Psoas muscle (tissue), 8 donors: Measurements from ENCODE around the gene TAX1BP1. TPM values are rescaled to one million over a fixed set of nuclear protein-coding genes. Genes with fewer than 3 reads are reported as not detected.
A peak's percentile ranks its signal among the peaks of the same experiment; 100 is the strongest.

Experiments
- ATAC-seq, 4 donors: fragments of 200-7000 bp; cut with Tn5 transposase; one replicate each; pipeline ENCODE4 v1.9.1; 2020; ENCODE audit warnings: moderate library complexity in 3 of 4, mild to moderate bottlenecking in 2 of 4
- DNase-seq, 2 donors: peaks; one replicate each; pipeline ENCODE4 v3.0.0-alpha.2; 2020
- H3K27ac ChIP-seq: fragments of 200-600 bp; one replicate; pipeline ENCODE4 v1.8.0; 2022
- H3K27me3 ChIP-seq, 3 donors: fragments of 200-600 bp in 1 of 3; one replicate each; pipeline versions ENCODE4 v1.6.1 to v1.8.0; 2013 to 2022; ENCODE audit warnings: low read length in 2 of 3, mild to moderate bottlenecking in 2 of 3, moderate library complexity in 1 of 3; ENCODE audit not compliant: insufficient read depth in 3 of 3
- H3K36me3 ChIP-seq, 2 donors: fragments of 200-600 bp in 1 of 2; one replicate each; pipeline versions ENCODE4 v1.6.1 to v1.8.0; 2013 to 2022; ENCODE audit warnings: low read depth in 1 of 2, mild to moderate bottlenecking in 1 of 2, moderate library complexity in 1 of 2; ENCODE audit not compliant: insufficient read depth in 1 of 2
- H3K4me1 ChIP-seq: fragments of 200-600 bp; one replicate; pipeline ENCODE4 v1.8.0; 2022
- H3K4me3 ChIP-seq: fragments of 200-600 bp; one replicate; pipeline ENCODE4 v1.8.0; 2022; ENCODE audit warnings: mild to moderate bottlenecking
- H3K9me3 ChIP-seq: fragments of 200-600 bp; one replicate; pipeline ENCODE4 v1.8.0; 2022
- WGBS, 3 donors: extraction: QIAGEN DNeasy Blood & Tissue Kit; methylation state at CpG; one replicate each; pipeline versions ENCODE4 v1.1.6 to v1.1.7; 2013; 5-methylcytosine and 5-hydroxymethylcytosine counted together
- intact Hi-C, 2 donors: fragments of 100-400 bp; cut with DNase I; formaldehyde crosslinking; loops; one replicate each; pipeline versions ENCODE4 v1.11.0 to v1.14.2; 2022
- polyA plus RNA-seq, 3 donors: library from polyadenylated mRNA; stranded (reverse); fragments of 200-250 nt; gene quantifications; one replicate each; pipeline ENCODE4 v1.2.3, GENCODE V29; 2013
- total RNA-seq, 4 donors: library from RNA; stranded (reverse); fragmentation: NEBNext Ultra II Directional in 2 of 4; extraction: Animal tissue kit (Norgen Biotek cat#: 25700) in 2 of 4; gene quantifications; one replicate each; pipeline versions ENCODE4 v1.2.1 to v1.2.4, GENCODE V29; 2021 to 2023
- TF ChIP-seq, protein P1 (sequence below): fragments of 200-600 bp; IDR thresholded peaks from one replicate; pipeline ENCODE4 v1.8.0; 2022; ENCODE audit warnings: antibody characterized with exemption
- donor health status: healthy with polysubstance abuse.
- donor health status: DM: no; HTN: no; CAD: no; lungs with moderate emphysema.
- donor health status: Bipolar disorder and iron deficiency.
- donor health status: healthy.
- donor health status: DM: yes; HTN: yes; CAD: no.
- donor health status: DM: no; HTN: no; CAD: no.
- donor health status: DM: no; HTN: no; CAD: no.
- donor health status: DM: yes; HTN: yes; CAD: no.

Gene TAX1BP1
- total and polyA plus RNA-seq, 7 donors, result 65.9 to 171 (median 123) TPM

- no peaks in the 10 kb centered on the region for H3K36me3 ChIP-seq
- 59 to 69% (median 61%) methylated on average over 13 of the region's 13 CpGs for WGBS, 3 donors
- ATAC-seq, result peak; percentile 42 to 84 (median 64)
- H3K4me3 ChIP-seq, result no peak overlapping the region
- TF ChIP-seq, protein P1, sequence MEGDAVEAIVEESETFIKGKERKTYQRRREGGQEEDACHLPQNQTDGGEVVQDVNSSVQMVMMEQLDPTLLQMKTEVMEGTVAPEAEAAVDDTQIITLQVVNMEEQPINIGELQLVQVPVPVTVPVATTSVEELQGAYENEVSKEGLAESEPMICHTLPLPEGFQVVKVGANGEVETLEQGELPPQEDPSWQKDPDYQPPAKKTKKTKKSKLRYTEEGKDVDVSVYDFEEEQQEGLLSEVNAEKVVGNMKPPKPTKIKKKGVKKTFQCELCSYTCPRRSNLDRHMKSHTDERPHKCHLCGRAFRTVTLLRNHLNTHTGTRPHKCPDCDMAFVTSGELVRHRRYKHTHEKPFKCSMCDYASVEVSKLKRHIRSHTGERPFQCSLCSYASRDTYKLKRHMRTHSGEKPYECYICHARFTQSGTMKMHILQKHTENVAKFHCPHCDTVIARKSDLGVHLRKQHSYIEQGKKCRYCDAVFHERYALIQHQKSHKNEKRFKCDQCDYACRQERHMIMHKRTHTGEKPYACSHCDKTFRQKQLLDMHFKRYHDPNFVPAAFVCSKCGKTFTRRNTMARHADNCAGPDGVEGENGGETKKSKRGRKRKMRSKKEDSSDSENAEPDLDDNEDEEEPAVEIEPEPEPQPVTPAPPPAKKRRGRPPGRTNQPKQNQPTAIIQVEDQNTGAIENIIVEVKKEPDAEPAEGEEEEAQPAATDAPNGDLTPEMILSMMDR, result no peak
- no peaks in the 10 kb centered on the region for H3K9me3 ChIP-seq
- intact Hi-C loops, result no loop called here
- no peak overlapping the region for H3K27ac ChIP-seq
- no peaks in the 10 kb centered on the region for H3K27me3 ChIP-seq
- DNase-seq, result peak; percentile 54 to 62
- peaks cover 11% of the 10 kb centered on the region for H3K4me1 ChIP-seq
Observed at GRCh38 chr7:27873981-27874957, 134.3 kb downstream of the TAX1BP1 start.

- no peaks in the 10 kb centered on the region for H3K36me3 ChIP-seq
- ATAC-seq, result no peak
- DNase-seq, result no peak
- intact Hi-C loops, result no loop called here
- H3K4me1 ChIP-seq, result peaks cover 11% of the 10 kb centered on the region
- no peak overlapping the region for H3K4me3 ChIP-seq
- H3K27ac ChIP-seq, result no peak overlapping the region
- 92 to 96% (median 92%) methylated on average over 9 of the region's 9 CpGs for WGBS, 3 donors
- H3K9me3 ChIP-seq, result no peaks in the 10 kb centered on the region
- H3K27me3 ChIP-seq, result no peaks in the 10 kb centered on the region
- TF ChIP-seq, protein P1, result no peak
Observed at GRCh38 chr7:27875061-27875460, 135.1 kb downstream of the TAX1BP1 start.

DNA sequence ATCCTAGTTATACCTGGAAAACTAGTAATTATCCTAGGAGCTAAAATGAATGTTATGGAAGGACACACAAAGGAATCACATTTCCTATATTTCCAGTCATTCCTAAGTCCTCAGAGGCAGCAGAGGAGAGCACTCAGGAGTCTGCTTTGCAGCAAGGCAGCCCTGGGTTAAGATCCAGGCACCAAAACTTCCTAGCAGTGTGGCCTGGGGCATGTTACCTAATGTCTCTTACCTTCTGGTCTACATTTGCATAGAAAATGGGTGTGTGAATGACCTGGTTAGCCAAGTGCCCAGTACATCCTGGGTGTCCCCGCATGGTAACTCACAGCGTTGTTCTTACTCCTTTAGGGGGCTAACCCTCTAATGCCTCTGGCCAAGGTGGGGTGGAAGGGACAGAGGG lies 135.9 kb downstream of the TAX1BP1 start:
- Histone ChIP-seq H3K27me3 (no peaks in the 10 kb centered on the region), H3K27ac (no peak overlapping the region), H3K36me3 (no peaks in the 10 kb centered on the region), H3K4me1 (peaks cover 11% of the 10 kb centered on the region), H3K4me3 (no peak overlapping the region), H3K9me3 (no peaks in the 10 kb centered on the region)
- no peak for DNase-seq
- ATAC-seq, result no peak
- TF ChIP-seq, protein P1, result no peak
- 97% methylated on average over 2 of the region's 2 CpGs for WGBS, 3 donors
- intact Hi-C loops, result no loop called here

GRCh38 chr7:27876756-27877155 lies 136.8 kb downstream of the TAX1BP1 start:
- ATAC-seq (no peak), DNase-seq (no peak)
- peaks cover 11% of the 10 kb centered on the region for H3K4me1 ChIP-seq
- intact Hi-C loops, result no loop called here
- H3K4me3 ChIP-seq, result no peak overlapping the region
- H3K27me3 ChIP-seq, result no peaks in the 10 kb centered on the region
- H3K27ac ChIP-seq, result no peak overlapping the region
- no peaks in the 10 kb centered on the region for H3K36me3 ChIP-seq
- no peaks in the 10 kb centered on the region for H3K9me3 ChIP-seq
- TF ChIP-seq, protein P1, result no peak
- 84 to 93% (median 89%) methylated on average over 8 of the region's 8 CpGs for WGBS, 3 donors

Other genes with a start within 250 kb of the TAX1BP1 start
- 10 to 100 TPM; 43.3 to 67.7 (median 51.9) TPM for gene HIBADH, start 77.3 kb upstream of the TAX1BP1 start, total RNA-seq
- gene HIBADH, start 77.3 kb upstream of the TAX1BP1 start, polyA plus RNA-seq, result 10 to 100 TPM; 25.2 to 59.7 (median 41.5) TPM